ENCODE measurements around the gene SLC35F3. TPM values are rescaled to one million over a fixed set of nuclear protein-coding genes. Genes with fewer than 3 reads are reported as not detected.

SLC35F3 gene
- total and polyA plus RNA-seq, 9 of the 15 experiments (the other 6 are each of a cell fraction or from before 2014, with no cell fraction given): 0.04 to 0.07 (median 0.04) TPM; not detected in 6

- no peak for TF ChIP-seq ZNF740 (CRISPR knock-in tag; IDR thresholded peaks at IDR 0.05)
- TF ChIP-seq ZNF740 (tag; IDR thresholded peaks at IDR 0.05): no peak
- TF ChIP-seq CTCF (IDR thresholded peaks at IDR 0.05 in 2 of 3, conservative IDR thresholded peaks at IDR 0.05 in 1 of 3; ENCODE audit: insufficient read depth in 2 of 3, low read depth in 1 of 3, low read length in 3 of 3): peak; percentile 87 to 88 (median 87)
- TF ChIP-seq CBX3 (IDR thresholded peaks at IDR 0.05; ENCODE audit: borderline replicate concordance in 1 of 2, low read length in 2 of 2): peak in 1 of 2 experiments; percentile 53; a peak in 1 of 3 replicates
- TF ChIP-seq CREM (IDR thresholded peaks at IDR 0.05; ENCODE audit: low read depth): peak; percentile 52; the same call in 1 of the 2 replicates
- TF ChIP-seq RBM39 (optimal IDR thresholded peaks at IDR 0.05; ENCODE audit: low read depth, low read length): no peak
- no peak for TF ChIP-seq MCM7 (IDR thresholded peaks at IDR 0.05)
- TF ChIP-seq ETV5 (CRISPR knock-in tag; IDR thresholded peaks at IDR 0.05; ENCODE audit: low read depth): no peak
- peak; percentile 80 for TF ChIP-seq REST (IDR thresholded peaks at IDR 0.05; ENCODE audit: borderline replicate concordance)
- TF ChIP-seq REST (CRISPR knock-in tag; IDR thresholded peaks at IDR 0.05; ENCODE audit: low read depth): no peak
- TF ChIP-seq ZBTB43 (CRISPR knock-in tag; IDR thresholded peaks at IDR 0.05): no peak
- no peak for TF ChIP-seq E2F5 (CRISPR knock-in tag; IDR thresholded peaks at IDR 0.05)
- no peak for TF ChIP-seq SMAD1 (IDR thresholded peaks at IDR 0.05; ENCODE audit: low read depth, low read length, partially characterized antibody)
These were observed 161.4 kb downstream of the SLC35F3 start (continued) for GRCh38 chr1:234065794-234066447.

All from K562 (cell line).